Measurements from ENCODE around the gene GUCY2D.

The GUCY2D gene

GRCh38 chr17:7959503-7960253 is 42.7 kb upstream of the GUCY2D start:
- Histone ChIP-seq H3K9me3 (ENCODE audit: insufficient read depth, low read length) (no peaks in the 10 kb centered on the region), H3K4me1 (ENCODE audit: low read length) (peaks cover 8% of the 10 kb centered on the region), H3K9ac (ENCODE audit: low read length) (no peak overlapping the region), H4K20me1 (ENCODE audit: insufficient read depth, low read length) (no peaks in the 10 kb centered on the region), H3K4me2 (ENCODE audit: low read length) (no peak overlapping the region), H3K36me3 (replicated peaks; ENCODE audit: low read depth, low read length) (no peaks in the 10 kb centered on the region), H3K27ac (ENCODE audit: low read length) (no peak overlapping the region), H2AFZ (ENCODE audit: low read depth, low read length) (no peak overlapping the region), H3K27me3 (ENCODE audit: low read depth, low read length) (peaks cover 6% of the 10 kb centered on the region; the same call in 1 of the 2 replicates), H3K79me2 (ENCODE audit: low read length) (no peaks in the 10 kb centered on the region), H3K4me3 (ENCODE audit: low read length) (no peak overlapping the region)
- TF ChIP-seq CTCF (IDR thresholded peaks at IDR 0.05; ENCODE audit: low read depth, low read length) (no peak), EZH2phosphoT487 (IDR thresholded peaks at IDR 0.05; ENCODE audit: low read depth) (no peak)

GRCh38 chr17:7961421-7961820 is 41.0 kb upstream of the GUCY2D start:
- Histone ChIP-seq H3K4me3 (ENCODE audit: low read length) (no peak overlapping the region), H3K9me3 (ENCODE audit: insufficient read depth, low read length) (no peaks in the 10 kb centered on the region), H3K4me1 (ENCODE audit: low read length) (peaks cover 1% of the 10 kb centered on the region), H3K4me2 (ENCODE audit: low read length) (no peak overlapping the region), H3K79me2 (ENCODE audit: low read length) (no peaks in the 10 kb centered on the region), H2AFZ (ENCODE audit: low read depth, low read length) (no peak overlapping the region), H3K9ac (ENCODE audit: low read length) (no peak overlapping the region), H4K20me1 (ENCODE audit: insufficient read depth, low read length) (no peaks in the 10 kb centered on the region), H3K36me3 (replicated peaks; ENCODE audit: low read depth, low read length) (no peaks in the 10 kb centered on the region), H3K27me3 (ENCODE audit: low read depth, low read length) (peaks cover 6% of the 10 kb centered on the region; the same call in 1 of the 2 replicates), H3K27ac (ENCODE audit: low read length) (no peak overlapping the region)
- TF ChIP-seq CTCF (IDR thresholded peaks at IDR 0.05; ENCODE audit: low read depth, low read length), result no peak
- TF ChIP-seq EZH2phosphoT487 (IDR thresholded peaks at IDR 0.05; ENCODE audit: low read depth), result no peak

GRCh38 chr17:7967751-7968150 is 34.7 kb upstream of the GUCY2D start:
- no peak overlapping the region for H3K4me3 ChIP-seq (ENCODE audit: low read length)
- no peaks in the 10 kb centered on the region for H4K20me1 ChIP-seq (ENCODE audit: insufficient read depth, low read length)
- H3K9ac ChIP-seq (ENCODE audit: low read length), result no peak overlapping the region
- H3K36me3 ChIP-seq (replicated peaks; ENCODE audit: low read depth, low read length), result no peaks in the 10 kb centered on the region
- no peaks in the 10 kb centered on the region; the same call in 1 of the 2 replicates for H3K27me3 ChIP-seq (ENCODE audit: low read depth, low read length)
- no peaks in the 10 kb centered on the region for H3K4me1 ChIP-seq (ENCODE audit: low read length)
- H3K9me3 ChIP-seq (ENCODE audit: insufficient read depth, low read length), result no peaks in the 10 kb centered on the region
- no peak overlapping the region for H2AFZ ChIP-seq (ENCODE audit: low read depth, low read length)
- no peak overlapping the region for H3K4me2 ChIP-seq (ENCODE audit: low read length)
- H3K79me2 ChIP-seq (ENCODE audit: low read length), result no peaks in the 10 kb centered on the region
- TF ChIP-seq CTCF (IDR thresholded peaks at IDR 0.05; ENCODE audit: low read depth, low read length), result no peak
- no peak for TF ChIP-seq EZH2phosphoT487 (IDR thresholded peaks at IDR 0.05; ENCODE audit: low read depth)
- no peak overlapping the region for H3K27ac ChIP-seq (ENCODE audit: low read length)

GRCh38 chr17:7969433-7969832 is 33.0 kb upstream of the GUCY2D start:
- H3K79me2 ChIP-seq (ENCODE audit: low read length), result no peaks in the 10 kb centered on the region
- H3K27me3 ChIP-seq (ENCODE audit: low read depth, low read length), result no peaks in the 10 kb centered on the region; the same call in 1 of the 2 replicates
- H3K9me3 ChIP-seq (ENCODE audit: insufficient read depth, low read length), result no peaks in the 10 kb centered on the region
- no peak overlapping the region for H3K9ac ChIP-seq (ENCODE audit: low read length)
- no peaks in the 10 kb centered on the region for H3K4me1 ChIP-seq (ENCODE audit: low read length)
- H3K27ac ChIP-seq (ENCODE audit: low read length), result no peak overlapping the region
- no peak overlapping the region for H3K4me3 ChIP-seq (ENCODE audit: low read length)
- H3K4me2 ChIP-seq (ENCODE audit: low read length), result no peak overlapping the region
- H2AFZ ChIP-seq (ENCODE audit: low read depth, low read length), result no peak overlapping the region
- no peaks in the 10 kb centered on the region for H4K20me1 ChIP-seq (ENCODE audit: insufficient read depth, low read length)
- TF ChIP-seq CTCF (IDR thresholded peaks at IDR 0.05; ENCODE audit: low read depth, low read length), result no peak
- no peak for TF ChIP-seq EZH2phosphoT487 (IDR thresholded peaks at IDR 0.05; ENCODE audit: low read depth)
- H3K36me3 ChIP-seq (replicated peaks; ENCODE audit: low read depth, low read length), result no peaks in the 10 kb centered on the region
